ENCODE data around the gene SPAG16. TPM values are rescaled to one million over a fixed set of nuclear protein-coding genes. Genes with fewer than 3 reads are reported as not detected.
A peak's percentile ranks its signal among the peaks of the same experiment; 100 is the strongest.

Gene SPAG16
- total RNA-seq, 1 experiment from 2014 or later = 38.4 TPM

DNA sequence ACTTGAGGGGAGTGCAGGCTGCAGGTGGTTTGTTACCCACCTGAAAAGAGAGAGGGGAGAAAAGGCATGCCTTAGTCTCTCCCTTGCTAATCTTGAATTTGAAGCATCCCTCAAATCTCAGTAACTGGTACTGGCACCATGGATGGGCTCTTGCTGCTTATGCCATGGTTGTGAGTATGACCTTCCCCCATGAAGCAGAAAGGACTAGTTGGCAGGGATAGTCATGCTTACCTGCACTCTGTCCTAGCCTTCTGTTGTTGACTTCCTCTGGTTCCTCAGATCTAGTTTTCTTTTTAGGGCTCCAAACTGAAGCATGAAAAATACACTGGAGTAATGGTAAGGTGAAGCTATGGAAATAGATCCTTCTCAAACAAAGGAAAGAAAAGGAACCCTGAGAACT lies 191.2 kb downstream of the SPAG16 start:
- in situ Hi-C loops (cut with HindIII; ENCODE audit: low pct_unique_long_range_greater_than_20kb, low sequenced_read_pairs) = no loop called here

DNA sequence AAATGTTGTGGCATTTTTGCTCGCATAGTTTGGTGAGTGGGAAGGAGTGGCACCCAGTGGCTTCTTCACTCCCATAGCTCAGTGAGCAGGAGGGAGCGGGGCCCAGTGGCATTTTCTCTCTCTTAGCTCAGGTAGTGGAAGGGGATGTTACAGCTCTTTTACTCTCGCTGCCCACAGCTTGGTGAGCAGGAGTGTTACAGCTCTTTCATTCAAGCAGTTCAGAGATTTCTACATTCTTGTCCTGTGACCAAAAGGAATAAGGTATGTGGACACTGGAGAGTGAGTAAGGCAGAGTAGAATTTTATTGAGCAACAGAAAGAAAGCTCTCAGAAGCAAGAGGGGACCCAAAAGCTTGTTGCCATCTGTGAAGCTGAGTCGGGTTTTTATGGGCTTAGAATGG lies 192.4 kb downstream of the SPAG16 start:
- in situ Hi-C loops (cut with HindIII; ENCODE audit: low pct_unique_long_range_greater_than_20kb, low sequenced_read_pairs) = no loop called here
- DNase-seq (ENCODE audit: low read depth) = no peak

More for the DNA sequence above, 191.2 kb downstream of the SPAG16 start:
- no peak for DNase-seq (ENCODE audit: low read depth)

DNA sequence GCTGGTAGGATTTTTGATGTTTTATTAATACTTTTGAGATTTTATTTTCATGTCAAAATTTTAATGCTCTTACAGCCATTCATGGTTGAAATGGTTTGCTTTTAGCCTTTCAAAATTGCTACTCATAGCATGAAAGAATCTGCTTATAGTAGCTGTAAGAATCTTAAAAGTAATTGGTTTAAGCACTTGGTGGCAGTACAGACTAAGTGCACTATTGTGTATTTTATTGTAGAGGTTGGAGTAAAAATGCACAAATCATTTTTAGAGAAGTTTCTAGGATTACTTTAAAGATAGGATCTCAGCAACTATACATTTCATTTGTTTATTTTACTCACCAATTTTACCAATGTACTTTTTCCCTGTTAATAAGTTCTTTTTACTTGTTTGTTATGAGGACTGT lies 205.8 kb downstream of the SPAG16 start:
- no peak for DNase-seq (ENCODE audit: low read depth)
- in situ Hi-C loops (cut with HindIII; ENCODE audit: low pct_unique_long_range_greater_than_20kb, low sequenced_read_pairs) = no loop called here

DNA sequence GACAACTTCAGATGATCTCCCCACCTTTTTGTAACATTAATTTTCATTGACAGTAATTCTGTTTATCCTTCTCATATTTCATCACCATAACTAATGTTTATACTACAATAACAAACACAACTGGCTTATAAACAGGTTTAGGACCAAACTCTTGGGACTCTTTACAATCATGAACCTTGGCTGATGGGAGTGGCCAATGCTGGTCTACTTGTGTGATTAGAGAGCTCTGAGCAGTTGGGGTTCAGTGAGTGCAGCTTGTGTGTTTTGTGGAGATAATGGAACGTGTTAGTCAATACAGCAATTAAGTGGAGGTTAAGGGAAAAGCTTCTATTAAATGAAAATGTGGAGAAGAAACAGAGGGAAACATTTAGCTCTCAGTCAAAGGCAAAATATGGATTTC lies 207.1 kb downstream of the SPAG16 start:
- no peak for DNase-seq (ENCODE audit: low read depth)
- in situ Hi-C loops (cut with HindIII; ENCODE audit: low pct_unique_long_range_greater_than_20kb, low sequenced_read_pairs) = no loop called here

DNA sequence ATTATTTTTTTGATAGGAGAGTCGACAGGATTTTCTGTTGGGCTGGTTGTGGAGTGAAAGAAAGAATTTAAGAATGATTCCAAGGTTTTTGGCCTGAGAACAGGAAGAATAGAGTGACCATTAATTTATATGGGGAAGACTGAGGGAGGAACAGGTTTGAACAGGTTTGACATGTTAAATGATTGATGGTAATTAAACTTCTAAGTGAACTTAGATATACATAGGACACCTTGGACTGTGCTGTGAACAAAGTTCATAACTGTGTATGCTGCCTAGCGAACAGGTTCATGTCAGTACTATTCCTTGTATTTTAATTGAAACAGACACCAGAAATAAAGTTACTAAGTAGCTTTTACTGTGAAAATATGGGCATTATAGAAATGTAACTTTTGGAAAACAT lies 212.0 kb downstream of the SPAG16 start:
- no peak for DNase-seq (ENCODE audit: low read depth)
- in situ Hi-C loops (cut with HindIII; ENCODE audit: low pct_unique_long_range_greater_than_20kb, low sequenced_read_pairs) = no loop called here

DNA sequence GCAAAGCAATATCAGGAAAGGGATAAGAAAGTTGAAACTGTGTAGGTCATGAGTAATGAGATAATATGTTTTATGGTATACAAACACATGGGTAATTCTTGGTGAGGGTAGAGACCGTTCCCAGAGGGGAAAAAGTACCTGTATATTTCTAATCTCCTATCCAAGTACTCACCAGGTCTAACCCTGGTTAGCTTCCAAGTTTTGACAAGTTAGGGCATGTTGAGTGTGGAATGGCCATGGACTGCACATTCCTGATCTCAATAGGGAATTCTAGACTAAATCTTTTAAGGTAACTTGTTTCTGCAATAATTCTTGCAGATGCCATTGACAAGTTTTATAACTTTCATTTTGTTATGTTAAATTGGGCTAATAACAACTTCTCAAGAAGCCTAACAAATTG lies 216.6 kb downstream of the SPAG16 start:
- in situ Hi-C loops (cut with HindIII; ENCODE audit: low pct_unique_long_range_greater_than_20kb, low sequenced_read_pairs) = no loop called here
- DNase-seq (ENCODE audit: low read depth) = no peak

DNA sequence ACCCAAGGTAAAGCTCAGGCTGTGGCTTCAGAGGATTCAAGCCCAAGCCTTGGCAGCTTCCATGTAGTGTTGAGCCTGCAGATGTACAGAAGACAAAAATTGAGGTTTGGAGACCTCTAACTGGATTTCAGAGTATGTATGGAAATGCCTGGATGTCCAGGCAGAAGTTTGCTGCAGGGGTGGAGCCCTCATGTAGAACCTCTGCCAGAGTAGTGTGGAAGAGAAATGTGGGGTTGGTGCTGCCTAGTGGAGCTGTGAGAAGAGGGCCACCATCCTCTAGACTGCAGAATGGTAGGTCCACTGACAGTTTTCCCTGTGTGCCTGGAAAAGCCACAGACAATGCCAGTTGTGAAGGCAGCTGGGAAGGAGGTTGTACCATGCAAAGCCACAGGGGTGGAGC lies 239.9 kb downstream of the SPAG16 start:
- in situ Hi-C loops (cut with HindIII; ENCODE audit: low pct_unique_long_range_greater_than_20kb, low sequenced_read_pairs) = no loop called here
- no peak for DNase-seq (ENCODE audit: low read depth)

DNA sequence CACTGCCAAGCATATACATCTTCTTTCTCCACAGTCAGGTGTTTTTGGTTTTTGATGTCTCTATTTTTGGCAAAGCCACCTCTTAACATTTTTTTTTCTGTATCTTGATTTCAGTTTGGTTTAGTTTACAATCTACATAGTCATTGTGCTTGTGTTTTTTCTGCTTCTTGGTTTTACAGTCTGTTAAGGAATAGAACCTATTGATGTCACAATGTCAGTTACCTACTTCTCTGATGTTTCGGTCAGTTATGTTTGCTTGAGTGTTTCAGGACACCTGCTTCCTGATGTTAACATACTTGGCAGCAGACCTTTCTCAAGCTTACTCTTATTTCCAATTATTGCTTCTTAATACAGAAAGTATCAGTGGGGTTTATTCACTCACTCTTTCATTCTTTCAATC lies 253.3 kb downstream of the SPAG16 start:
- in situ Hi-C loops (cut with HindIII; ENCODE audit: low pct_unique_long_range_greater_than_20kb, low sequenced_read_pairs) = no loop called here
- no peak for DNase-seq (ENCODE audit: low read depth)

DNA sequence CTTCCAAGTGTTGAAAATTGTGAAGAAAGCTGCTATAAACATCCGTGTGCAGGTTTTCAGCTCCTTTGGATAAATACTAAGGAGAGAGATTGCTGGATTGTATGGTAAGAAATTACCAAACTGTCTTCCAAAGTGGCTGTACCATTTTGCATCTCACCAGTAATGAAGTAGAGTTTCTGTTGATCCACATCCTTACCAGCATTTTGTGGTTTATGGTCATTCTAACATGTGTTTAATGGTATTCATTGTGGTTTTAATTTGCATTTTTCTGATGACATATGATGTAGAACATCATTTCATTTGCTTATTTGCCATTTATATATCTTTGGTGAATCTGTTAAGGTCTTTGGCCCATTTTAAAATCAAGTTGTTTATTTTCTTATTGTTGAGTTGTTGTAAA lies 260.7 kb downstream of the SPAG16 start:
- DNase-seq (ENCODE audit: low read depth) = no peak
- in situ Hi-C loops (cut with HindIII; ENCODE audit: low pct_unique_long_range_greater_than_20kb, low sequenced_read_pairs) = no loop called here

DNA sequence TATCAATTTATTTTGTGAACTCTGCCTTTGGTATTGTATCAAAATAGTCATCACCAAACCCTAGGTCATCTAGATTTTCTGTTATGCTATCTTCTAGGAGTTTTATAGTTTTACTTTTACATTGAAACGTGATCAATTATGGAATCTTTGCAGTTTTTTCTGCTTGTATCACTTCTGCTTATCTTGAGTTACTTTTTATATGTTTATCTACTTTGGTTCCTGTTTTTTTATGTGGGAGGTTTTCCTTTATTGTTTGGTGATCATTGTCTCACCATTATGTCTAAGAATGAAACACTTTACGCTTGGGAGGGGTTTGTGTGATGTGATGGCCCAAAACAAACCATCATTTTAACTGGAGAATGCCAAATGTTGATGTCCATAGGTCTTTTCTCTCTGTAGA lies 261.2 kb downstream of the SPAG16 start:
- no peak for DNase-seq (ENCODE audit: low read depth)
- in situ Hi-C loops (cut with HindIII; ENCODE audit: low pct_unique_long_range_greater_than_20kb, low sequenced_read_pairs) = no loop called here

DNA sequence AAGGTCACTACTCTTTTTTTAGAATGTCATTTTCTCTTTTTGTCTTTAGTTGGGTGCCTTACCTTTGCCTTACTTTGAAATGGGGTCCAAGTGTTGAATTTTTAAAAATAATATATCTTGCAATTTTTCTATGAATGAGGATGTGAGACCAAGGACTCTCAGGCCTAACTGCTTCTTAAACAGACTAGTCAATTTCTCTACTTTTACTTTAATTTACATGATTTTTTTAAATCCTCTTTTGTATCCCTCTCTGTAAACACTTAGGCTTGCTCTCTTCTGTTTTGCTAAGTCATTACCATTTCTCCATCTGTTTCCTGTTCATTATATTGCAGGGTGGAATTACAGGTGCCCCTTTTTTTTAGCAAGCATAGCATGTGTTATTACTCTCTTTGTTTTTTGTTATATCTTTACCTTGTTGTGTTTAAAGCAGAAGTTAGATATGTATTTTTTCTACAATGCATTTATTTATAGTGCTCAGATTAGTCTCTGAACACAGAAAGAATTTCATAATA lies 261.8 kb downstream of the SPAG16 start:
- no peak for DNase-seq (ENCODE audit: low read depth)
- in situ Hi-C loops (cut with HindIII; ENCODE audit: low pct_unique_long_range_greater_than_20kb, low sequenced_read_pairs) = no loop called here

DNA sequence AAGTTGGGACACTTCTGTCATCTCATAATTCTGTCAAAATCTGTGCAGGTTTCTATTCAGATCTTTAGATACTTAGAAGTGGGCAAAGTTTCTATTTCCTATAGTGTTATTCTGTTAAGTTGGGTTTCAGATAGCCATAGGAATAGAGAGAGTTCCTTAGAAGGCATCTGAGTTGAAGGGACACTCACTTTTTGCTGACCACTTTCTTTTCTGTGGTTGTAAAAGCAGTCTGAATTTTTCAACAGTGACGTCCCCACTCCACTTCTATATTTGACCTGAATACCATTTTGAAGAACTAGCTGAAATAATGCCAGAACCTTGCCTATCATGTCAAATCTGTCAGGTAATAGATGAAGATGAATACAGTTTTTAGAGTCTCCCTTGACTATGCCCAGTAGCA lies 267.3 kb downstream of the SPAG16 start:
- no peak for DNase-seq (ENCODE audit: low read depth)
- in situ Hi-C loops (cut with HindIII; ENCODE audit: low pct_unique_long_range_greater_than_20kb, low sequenced_read_pairs) = no loop called here

DNA sequence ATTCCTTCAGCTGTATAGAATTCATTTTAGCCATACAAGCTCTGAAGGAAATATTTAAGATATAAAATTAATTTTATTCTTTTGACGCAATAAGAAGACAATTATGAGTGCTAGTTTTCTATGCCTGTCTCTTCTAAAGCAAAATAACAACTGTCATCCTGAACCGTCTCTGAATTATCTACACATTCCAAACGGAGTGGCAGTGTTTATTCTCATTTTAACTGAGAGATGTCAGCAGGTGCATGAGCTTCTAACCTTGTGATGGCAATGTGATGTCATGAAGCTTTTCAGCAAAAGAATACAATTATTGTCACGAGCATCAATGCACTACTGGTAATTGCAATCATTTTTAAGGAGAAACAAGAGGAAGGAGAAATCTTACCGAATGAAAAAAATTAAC lies 274.8 kb downstream of the SPAG16 start:
- in situ Hi-C loops (cut with HindIII; ENCODE audit: low pct_unique_long_range_greater_than_20kb, low sequenced_read_pairs) = no loop called here

DNA sequence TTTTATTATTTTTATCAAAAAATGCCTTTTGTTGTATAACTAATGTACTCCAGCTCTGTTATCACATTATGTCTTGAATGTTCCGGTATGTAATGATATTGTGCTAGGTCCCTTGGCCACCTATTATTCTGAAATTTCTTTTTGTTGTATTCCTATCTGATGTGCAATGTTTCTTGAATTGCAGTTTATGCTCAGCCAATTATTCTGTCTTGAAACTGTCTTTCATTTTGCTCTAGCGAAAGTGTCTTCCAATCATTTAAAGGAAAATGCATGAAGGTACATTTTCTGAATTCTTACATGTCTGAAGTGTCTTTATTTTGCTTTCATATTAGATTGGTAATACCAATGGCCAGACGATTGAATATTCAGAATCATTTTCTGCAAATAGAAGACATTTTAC lies 277.5 kb downstream of the SPAG16 start:
- in situ Hi-C loops (cut with HindIII; ENCODE audit: low pct_unique_long_range_greater_than_20kb, low sequenced_read_pairs) = no loop called here
- DNase-seq (ENCODE audit: low read depth) = no peak

More for the DNA sequence above, 274.8 kb downstream of the SPAG16 start:
- DNase-seq (ENCODE audit: low read depth) = no peak

DNA sequence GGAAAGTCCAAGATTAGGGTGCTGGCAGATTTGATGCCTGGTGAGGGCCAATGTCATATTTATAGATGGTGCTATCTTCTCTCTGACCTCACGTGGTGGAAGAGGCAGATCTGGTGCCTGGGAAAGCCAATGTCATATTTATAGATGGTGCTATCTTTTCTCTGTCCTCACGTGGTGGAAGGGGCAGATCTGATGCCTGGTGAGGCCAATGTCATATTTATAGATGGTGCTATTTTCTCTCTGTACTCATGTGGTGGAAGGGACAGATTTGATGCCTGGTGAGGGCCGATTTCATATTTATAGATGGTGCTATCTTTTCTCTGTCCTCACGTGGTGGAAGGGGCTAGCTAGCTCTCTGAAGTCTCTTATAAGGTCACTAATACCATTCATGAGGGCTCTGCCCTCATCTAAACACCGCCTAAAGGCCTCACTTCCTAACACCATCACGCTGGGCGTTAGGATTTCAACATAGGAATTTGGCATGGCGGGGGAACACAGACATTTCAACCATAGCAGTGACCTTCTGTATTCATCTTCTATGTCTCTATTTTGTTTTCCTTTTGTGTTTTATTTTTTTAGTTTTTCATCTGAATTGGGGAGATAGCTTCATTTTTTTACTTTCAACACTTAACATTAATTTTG lies 278.4 kb downstream of the SPAG16 start:
- no peak for DNase-seq (ENCODE audit: low read depth)
- in situ Hi-C loops (cut with HindIII; ENCODE audit: low pct_unique_long_range_greater_than_20kb, low sequenced_read_pairs) = no loop called here

DNA sequence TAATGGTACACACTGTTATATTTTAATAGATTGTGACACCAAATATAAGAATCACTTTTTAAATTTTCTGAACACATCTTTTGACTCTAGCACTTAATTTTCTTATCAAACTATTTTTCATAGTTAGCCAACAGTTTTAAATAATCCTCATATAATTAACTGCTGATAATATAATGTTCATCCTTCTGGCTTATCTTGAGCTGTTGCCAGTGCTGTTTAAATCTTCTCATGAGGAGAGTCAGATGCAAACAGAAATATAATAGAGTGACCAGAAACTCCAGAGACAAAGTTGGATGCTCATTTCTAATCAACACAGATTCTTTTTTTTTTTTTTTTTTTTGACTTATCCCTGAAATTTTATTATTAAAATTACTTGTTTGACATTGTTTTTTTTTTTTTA lies 282.6 kb downstream of the SPAG16 start:
- DNase-seq (ENCODE audit: low read depth) = no peak
- in situ Hi-C loops (cut with HindIII; ENCODE audit: low pct_unique_long_range_greater_than_20kb, low sequenced_read_pairs) = no loop called here

DNA sequence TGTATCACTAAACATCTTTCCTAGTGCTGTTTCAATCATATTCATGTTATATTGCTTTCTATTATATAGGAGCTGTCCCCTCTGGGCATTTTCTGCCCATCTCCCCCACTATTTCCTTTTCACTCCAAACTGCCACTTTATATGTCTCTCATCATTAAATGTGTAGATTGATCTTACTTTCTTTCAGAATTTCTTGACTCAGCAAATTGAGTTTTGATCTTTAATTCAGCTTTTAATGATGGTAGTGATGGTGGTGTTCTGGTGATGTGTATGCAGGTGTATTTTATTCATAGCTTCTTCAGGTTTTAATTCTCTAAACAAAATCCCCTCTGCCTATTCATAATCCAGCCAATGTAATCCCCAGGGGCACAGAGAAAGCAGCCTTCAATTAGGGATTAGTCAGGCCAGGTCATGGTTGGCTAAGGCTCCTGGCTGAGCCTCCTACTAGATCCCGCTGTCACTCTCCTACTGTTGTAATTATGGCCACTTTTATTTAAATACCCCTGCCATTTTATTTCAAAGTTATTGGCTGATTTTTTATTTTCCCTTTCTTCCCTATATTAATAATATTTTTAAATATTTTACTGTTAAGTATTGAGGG lies 325.4 kb downstream of the SPAG16 start:
- in situ Hi-C loops (cut with HindIII; ENCODE audit: low pct_unique_long_range_greater_than_20kb, low sequenced_read_pairs) = no loop called here
- no peak for DNase-seq (ENCODE audit: low read depth)

DNA sequence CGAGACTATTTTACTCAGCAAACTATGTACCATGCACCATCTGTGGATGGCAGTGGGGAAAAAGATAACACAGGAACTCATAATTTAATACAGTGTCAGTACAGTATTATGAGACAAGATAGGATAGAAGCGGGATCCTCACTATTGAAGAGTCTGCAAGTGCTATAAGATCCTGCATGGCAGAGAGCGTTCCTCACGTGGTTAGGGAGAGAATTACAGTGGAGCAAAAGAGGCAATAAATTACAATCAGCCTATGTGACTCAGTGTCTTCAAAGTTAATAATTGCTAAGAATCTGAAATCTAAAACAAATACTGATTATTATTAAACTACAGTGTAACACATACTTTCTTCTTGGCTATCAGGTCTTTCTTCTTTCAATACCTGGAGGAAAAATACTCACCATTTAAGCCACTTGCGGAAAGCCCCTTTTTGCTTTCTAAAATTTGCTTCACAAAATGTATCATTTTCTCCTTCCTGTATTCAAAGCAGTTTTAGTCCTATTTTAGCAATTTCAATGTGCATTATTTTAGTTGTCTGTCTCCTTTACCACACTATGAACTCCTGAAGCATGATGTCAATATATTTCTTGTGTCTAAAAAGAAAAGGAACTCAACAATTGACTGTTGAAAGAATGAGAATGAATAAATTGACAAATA lies 342.9 kb downstream of the SPAG16 start:
- in situ Hi-C loops (cut with HindIII; ENCODE audit: low pct_unique_long_range_greater_than_20kb, low sequenced_read_pairs) = no loop called here
- DNase-seq (ENCODE audit: low read depth) = peak; percentile 26

DNA sequence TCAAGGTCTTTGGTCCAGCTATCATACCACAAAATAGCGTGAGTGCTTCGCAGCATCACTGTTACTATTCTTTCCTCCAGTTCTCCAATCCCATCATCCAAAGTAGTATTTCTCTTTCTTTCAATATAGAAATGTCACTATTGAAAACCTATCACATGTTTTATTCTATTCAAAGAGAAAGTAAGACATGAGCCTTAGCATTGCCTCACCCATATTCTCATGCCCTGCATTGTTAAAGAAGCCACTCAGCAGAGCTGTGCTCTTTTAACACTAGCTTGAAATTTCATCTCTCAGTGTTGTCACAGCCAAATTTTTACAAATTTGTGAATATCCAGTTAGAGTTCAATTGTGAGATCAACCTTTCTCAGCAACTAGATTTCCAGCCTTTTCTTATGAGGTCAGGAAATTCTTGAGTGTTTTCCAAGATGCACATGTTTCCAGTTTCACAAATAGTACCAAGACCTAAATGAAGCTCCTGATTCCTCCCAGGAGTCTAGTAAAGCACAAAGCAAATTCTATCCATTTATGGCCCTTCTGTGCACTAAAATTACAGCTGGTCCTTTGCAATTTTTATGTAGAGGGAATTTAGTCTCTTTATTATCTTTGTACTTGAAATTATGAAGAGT lies 343.7 kb downstream of the SPAG16 start:
- no peak for DNase-seq (ENCODE audit: low read depth)
- in situ Hi-C loops (cut with HindIII; ENCODE audit: low pct_unique_long_range_greater_than_20kb, low sequenced_read_pairs) = no loop called here
